Sigmoid colon (tissue), 7 donors: ENCODE results near the gene GP5. TPM values are rescaled to one million over a fixed set of nuclear protein-coding genes. Genes with fewer than 3 reads are reported as not detected.

Experiments
- DNase-seq: peaks from one replicate; pipeline ENCODE4 v3.0.0-alpha.2; 2019
- H3K27ac ChIP-seq, 4 donors: fragments of 200-600 bp; sonication (generic); one replicate each; pipeline ENCODE4 v1.5.1; 2016 to 2019; ENCODE audit warnings: mild to moderate bottlenecking in 1 of 4
- H3K27me3 ChIP-seq, 3 donors: fragments of 200-600 bp; sonication (generic); one replicate each; pipeline ENCODE4 v1.5.1; 2019; ENCODE audit warnings: mild to moderate bottlenecking in 1 of 3
- H3K36me3 ChIP-seq, 4 donors: fragments of 200-600 bp; sonication (generic); one replicate each; pipeline ENCODE4 v1.5.1; 2016 to 2019
- H3K4me1 ChIP-seq, 4 donors: fragments of 200-600 bp; sonication (generic); one replicate each; pipeline ENCODE4 v1.5.1; 2017 to 2019
- H3K4me3 ChIP-seq, 4 donors: fragments of 200-600 bp; sonication (generic); one replicate each; pipeline ENCODE4 v1.5.1; 2017 to 2019; ENCODE audit warnings: mild to moderate bottlenecking in 2 of 4, moderate library complexity in 1 of 4
- H3K9me3 ChIP-seq, 4 donors: fragments of 200-600 bp in 3 of 4; sonication (generic) in 3 of 4; one replicate each; pipeline versions ENCODE4 v1.5.1 to v1.6.1; 2013 to 2019
- CTCF ChIP-seq, 4 experiments: fragments of 450-650 bp in 3 of 4; fragments of 200-600 bp in 1 of 4; IDR thresholded peaks; one replicate each; pipeline ENCODE4 v1.5.1; 2016 to 2019; ENCODE audit warnings: antibody characterized with exemption in 4 of 4, mild to moderate bottlenecking in 3 of 4, moderate library complexity in 2 of 4
- EP300 ChIP-seq, 4 donors: sonication (generic); formaldehyde crosslinking; IDR thresholded peaks; one replicate each; pipeline ENCODE4 v1.6.1; 2017; ENCODE audit warnings: antibody characterized with exemption in 4 of 4
- POLR2A ChIP-seq, 2 donors: fragments of 450-650 bp; IDR thresholded peaks; one replicate each; pipeline ENCODE4 v1.6.1; 2016; ENCODE audit warnings: antibody characterized with exemption in 2 of 2, mild to moderate bottlenecking in 2 of 2, moderate library complexity in 2 of 2
- POLR2AphosphoS5 ChIP-seq, 4 donors: sonication (generic); formaldehyde crosslinking; IDR thresholded peaks; one replicate each; pipeline ENCODE4 v1.6.1; 2017; ENCODE audit warnings: antibody characterized with exemption in 4 of 4
- WGBS, 2 donors: extraction: QIAGEN DNeasy Blood & Tissue Kit; methylation state at CpG; one replicate each; pipeline ENCODE4 v1.1.7; 2013; 5-methylcytosine and 5-hydroxymethylcytosine counted together
- intact Hi-C: fragments of 100-400 bp; cut with DNase I; formaldehyde crosslinking; loops from one replicate; pipeline ENCODE4 v1.15.1; 2023
- polyA plus RNA-seq, 3 donors: library from polyadenylated mRNA; stranded (reverse); fragments of 200-250 nt; gene quantifications; one replicate each; pipeline ENCODE4 v1.2.3, GENCODE V29; 2013
- total RNA-seq, 4 donors: library from RNA; depleted of rRNA; stranded (reverse); fragments of >200 nt; gene quantifications; one replicate each; pipeline ENCODE4 v1.1.0, GENCODE V29; 2016
- donor health status: healthy with polysubstance abuse.
- donor health status: Bipolar disorder and iron deficiency.
- donor health status: healthy.

GP5 gene
- total and polyA plus RNA-seq, 7 donors: 0.14 to 0.69 TPM; not detected in 5

GRCh38 chr3:194431554-194431953 lies 32.5 kb upstream of the GP5 start:
- intact Hi-C loops: no loop called here
- no peaks in the 10 kb centered on the region for H3K4me1 ChIP-seq
- H3K4me3 ChIP-seq: no peak overlapping the region
- H3K36me3 ChIP-seq: peaks cover 12 to 85% (median 27%) of the 10 kb centered on the region in 4 donors
- H3K27ac ChIP-seq: no peak overlapping the region
- 80 to 89% methylated on average over 5 of the region's 5 CpGs for WGBS, 2 donors
- H3K27me3 ChIP-seq: no peaks in the 10 kb centered on the region
- H3K9me3 ChIP-seq: no peaks in the 10 kb centered on the region
- TF ChIP-seq CTCF (IDR thresholded peaks at IDR 0.05) (no peak), POLR2AphosphoS5 (IDR thresholded peaks at IDR 0.05) (no peak), EP300 (IDR thresholded peaks at IDR 0.05) (no peak), POLR2A (IDR thresholded peaks at IDR 0.05) (no peak)
- no peak for DNase-seq

- no peaks in the 10 kb centered on the region for H3K27me3 ChIP-seq
- H3K36me3 ChIP-seq: peaks cover 4 to 60% (median 16%) of the 10 kb centered on the region in 4 donors
- intact Hi-C loops: no loop called here
- 93 to 94% methylated on average over 4 of the region's 4 CpGs for WGBS, 2 donors
- no peak for DNase-seq
- no peak for TF ChIP-seq POLR2A (IDR thresholded peaks at IDR 0.05)
- no peak for TF ChIP-seq EP300 (IDR thresholded peaks at IDR 0.05)
- no peak for TF ChIP-seq CTCF (IDR thresholded peaks at IDR 0.05)
- H3K4me3 ChIP-seq: no peak overlapping the region
- no peaks in the 10 kb centered on the region for H3K9me3 ChIP-seq
- H3K4me1 ChIP-seq: no peaks in the 10 kb centered on the region
- no peak overlapping the region for H3K27ac ChIP-seq
Measured at GRCh38 chr3:194425399-194425798, 26.3 kb upstream of the GP5 start.

- intact Hi-C loops: no loop called here
Measured at GRCh38 chr3:194424953-194425352, 25.9 kb upstream of the GP5 start.

GRCh38 chr3:194424373-194424772 lies 25.3 kb upstream of the GP5 start:
- Histone ChIP-seq H3K9me3 (no peaks in the 10 kb centered on the region), H3K27ac (no peak overlapping the region), H3K36me3 (peaks cover under 1 to 52% (median 8%) of the 10 kb centered on the region in 4 donors), H3K4me3 (no peak overlapping the region), H3K4me1 (no peaks in the 10 kb centered on the region), H3K27me3 (no peaks in the 10 kb centered on the region)
- WGBS, 2 donors: 98% methylated on average over 1 of the region's 1 CpG
- intact Hi-C loops: no loop called here
- DNase-seq: no peak
- TF ChIP-seq CTCF (IDR thresholded peaks at IDR 0.05) (no peak), EP300 (IDR thresholded peaks at IDR 0.05) (no peak), POLR2AphosphoS5 (IDR thresholded peaks at IDR 0.05) (no peak), POLR2A (IDR thresholded peaks at IDR 0.05) (no peak)

More at GRCh38 chr3:194424953-194425352, 25.9 kb upstream of the GP5 start:
- DNase-seq: no peak
- Histone ChIP-seq H3K27ac (no peak overlapping the region), H3K4me3 (no peak overlapping the region), H3K9me3 (no peaks in the 10 kb centered on the region), H3K4me1 (no peaks in the 10 kb centered on the region), H3K36me3 (peaks cover 4 to 55% (median 11%) of the 10 kb centered on the region in 4 donors), H3K27me3 (no peaks in the 10 kb centered on the region)
- TF ChIP-seq POLR2AphosphoS5 (IDR thresholded peaks at IDR 0.05): no peak
- TF ChIP-seq CTCF (IDR thresholded peaks at IDR 0.05): no peak
- TF ChIP-seq EP300 (IDR thresholded peaks at IDR 0.05): no peak
- no peak for TF ChIP-seq POLR2A (IDR thresholded peaks at IDR 0.05)
- 89 to 94% methylated on average over 7 of the region's 7 CpGs for WGBS, 2 donors

- no peak for DNase-seq
- H3K9me3 ChIP-seq: no peaks in the 10 kb centered on the region
- no peak for TF ChIP-seq POLR2A (IDR thresholded peaks at IDR 0.05)
- no peak for TF ChIP-seq POLR2AphosphoS5 (IDR thresholded peaks at IDR 0.05)
- TF ChIP-seq EP300 (IDR thresholded peaks at IDR 0.05): no peak
- no peak for TF ChIP-seq CTCF (IDR thresholded peaks at IDR 0.05)
- H3K36me3 ChIP-seq: peaks cover 0 to 52% (median 5%) of the 10 kb centered on the region in 4 donors
- intact Hi-C loops: no loop called here
- no peaks in the 10 kb centered on the region for H3K4me1 ChIP-seq
- WGBS, 2 donors: 18 to 67% methylated on average over 3 of the region's 3 CpGs
- H3K4me3 ChIP-seq: no peak overlapping the region
- no peak overlapping the region for H3K27ac ChIP-seq
- no peaks in the 10 kb centered on the region for H3K27me3 ChIP-seq
Measured at GRCh38 chr3:194423317-194423716, 24.3 kb upstream of the GP5 start.
